ENCODE measurements around the gene PPIF.

PPIF gene

DNA sequence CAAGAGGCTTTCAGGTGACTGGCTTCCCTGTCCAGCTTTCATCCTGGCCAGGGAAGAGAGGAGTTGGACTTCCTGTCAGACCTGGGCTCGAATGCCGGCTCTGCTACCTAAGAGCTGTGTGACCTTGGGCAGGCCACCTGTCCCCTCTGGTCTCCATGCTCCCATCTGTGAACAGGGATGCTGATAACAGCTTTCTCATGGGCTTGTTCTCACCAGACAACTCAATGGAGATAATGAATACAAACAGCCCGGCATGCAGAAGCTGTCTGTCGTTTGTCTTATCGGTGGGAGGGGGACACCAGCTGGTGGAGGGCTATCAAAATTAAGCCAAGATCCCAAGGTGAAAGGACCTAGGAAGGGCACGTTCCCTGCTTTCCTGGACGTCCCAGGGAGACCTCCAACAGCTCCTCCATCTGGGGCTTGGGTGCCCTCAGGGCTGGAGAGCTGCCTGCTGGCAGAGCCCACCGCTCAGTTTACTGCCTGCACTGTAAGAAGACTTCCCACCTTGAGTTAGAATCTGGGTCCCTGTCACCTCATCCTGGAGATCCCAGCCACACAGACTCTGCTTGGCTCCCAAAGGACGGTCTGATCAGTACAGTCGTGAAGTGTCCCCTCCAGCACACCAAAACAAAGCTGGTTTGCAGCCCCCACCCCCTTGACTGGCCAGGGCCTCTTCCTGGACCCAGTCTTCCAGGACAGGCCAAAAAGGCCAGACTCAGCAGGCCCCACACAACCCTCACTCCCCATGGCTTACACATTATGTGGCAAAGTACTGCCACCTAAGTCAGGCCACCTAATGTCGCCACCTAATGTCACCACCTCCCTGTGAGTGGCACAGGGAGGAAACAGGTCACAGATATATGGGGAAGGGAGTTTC is 40.9 kb downstream of the PPIF start:
- no peak for DNase-seq

- DNase-seq: no peak
Measured at GRCh38 chr10:79390057-79390456, 42.8 kb downstream of the PPIF start.

GRCh38 chr10:79390551-79391229 is 43.4 kb downstream of the PPIF start:
- peak in 3 of 4 experiments; percentile 38 to 62 (median 61) for DNase-seq

GRCh38 chr10:79391231-79392019 is 44.2 kb downstream of the PPIF start:
- no peak for DNase-seq

DNA sequence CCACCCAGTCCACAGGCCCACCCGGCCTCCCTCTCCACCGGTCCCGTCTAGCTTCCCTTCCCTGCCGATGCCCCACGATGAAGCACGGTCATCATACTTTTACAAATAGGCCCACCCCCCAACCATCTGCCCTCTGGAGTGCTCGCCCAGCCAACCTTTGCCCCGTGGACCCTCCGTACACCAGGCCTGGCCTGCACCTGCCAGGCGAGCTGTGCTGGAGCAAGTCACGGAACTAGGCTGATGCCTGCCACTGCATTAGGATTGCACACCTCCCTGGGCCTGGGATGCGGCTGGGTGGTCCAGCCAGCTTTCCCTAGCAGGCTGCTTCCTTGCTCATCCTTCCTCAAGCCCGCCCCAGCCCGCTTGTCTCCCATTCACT is 44.7 kb downstream of the PPIF start:
- DNase-seq: no peak

- DNase-seq: no peak
Measured at GRCh38 chr10:79392506-79393176, 45.4 kb downstream of the PPIF start.

DNA sequence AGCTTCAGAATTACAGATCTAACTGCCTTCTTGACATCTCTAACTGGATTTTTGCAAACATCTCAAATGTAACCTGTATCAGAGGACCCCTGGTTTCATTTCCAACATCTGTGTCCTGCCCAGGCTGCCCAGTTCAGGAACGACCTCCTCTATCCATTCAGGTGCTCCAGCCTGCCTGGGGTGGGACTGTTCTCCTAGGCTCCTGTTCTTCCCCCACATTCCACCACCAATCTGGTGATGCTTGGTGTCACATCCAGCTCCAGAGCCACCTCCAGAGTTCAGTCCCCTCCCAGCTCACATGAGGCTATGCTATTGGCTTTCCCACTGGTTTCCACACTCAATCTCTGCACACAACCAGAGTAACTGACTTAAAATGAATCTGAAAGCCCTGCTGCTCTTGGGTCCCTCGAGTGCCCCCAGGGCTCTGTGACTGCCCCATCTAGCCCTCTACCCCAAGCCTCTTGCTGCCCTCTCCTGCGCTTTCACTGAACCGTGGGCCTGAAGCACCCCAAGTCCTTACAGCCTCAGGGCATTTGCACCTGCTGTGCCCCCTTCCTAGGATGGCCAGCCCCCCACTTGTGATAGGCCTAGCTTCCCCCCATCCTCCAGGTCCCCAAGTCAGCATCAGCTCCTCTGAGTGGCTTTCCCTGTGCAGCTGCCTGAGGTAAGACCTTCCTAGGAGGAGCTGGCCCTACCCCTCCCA is 46.1 kb downstream of the PPIF start:
- DNase-seq: no peak

GRCh38 chr10:79393924-79394610 is 46.8 kb downstream of the PPIF start:
- no peak for DNase-seq

- DNase-seq: no peak
Measured at GRCh38 chr10:79394664-79395063, 47.4 kb downstream of the PPIF start.

DNA sequence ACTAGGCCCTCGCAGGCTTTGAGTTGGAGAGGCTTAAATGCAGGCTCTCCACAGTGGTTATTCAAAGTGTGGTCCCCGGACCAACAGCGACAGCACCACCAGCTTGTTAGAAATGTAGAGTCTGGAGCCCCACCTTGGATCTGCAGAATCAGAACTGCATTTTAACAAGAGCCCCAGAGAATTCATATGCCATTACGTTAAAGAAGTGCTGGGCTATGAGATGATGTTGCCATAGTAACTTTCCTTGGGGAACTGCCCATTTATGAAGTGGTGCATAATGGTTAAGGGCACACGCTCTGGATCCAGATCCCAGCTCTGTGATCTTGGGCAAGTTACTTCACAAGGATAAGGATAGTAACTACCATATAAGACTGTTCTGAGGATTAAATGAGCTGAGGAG is 49.3 kb downstream of the PPIF start:
- DNase-seq: no peak

DNA sequence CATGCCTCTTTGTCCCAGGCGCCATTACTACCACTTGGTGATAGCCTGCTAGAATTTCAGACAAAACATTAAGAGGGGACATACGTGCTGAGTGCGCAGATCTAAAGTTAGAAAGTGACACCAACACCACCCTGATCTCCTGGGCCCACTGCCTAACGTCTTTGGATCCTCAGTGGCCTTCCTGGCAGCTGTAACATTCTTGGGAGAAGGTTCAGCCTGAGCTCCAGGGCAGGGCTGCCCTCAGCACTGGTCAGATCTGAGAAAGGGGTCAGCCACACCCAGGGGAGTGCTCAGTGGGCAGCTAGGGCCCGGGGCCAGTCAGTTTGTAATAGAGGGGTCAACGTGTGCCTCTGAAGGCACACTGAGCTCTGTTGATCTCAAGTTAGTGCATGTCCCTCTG is 49.8 kb downstream of the PPIF start:
- no peak for DNase-seq

DNA sequence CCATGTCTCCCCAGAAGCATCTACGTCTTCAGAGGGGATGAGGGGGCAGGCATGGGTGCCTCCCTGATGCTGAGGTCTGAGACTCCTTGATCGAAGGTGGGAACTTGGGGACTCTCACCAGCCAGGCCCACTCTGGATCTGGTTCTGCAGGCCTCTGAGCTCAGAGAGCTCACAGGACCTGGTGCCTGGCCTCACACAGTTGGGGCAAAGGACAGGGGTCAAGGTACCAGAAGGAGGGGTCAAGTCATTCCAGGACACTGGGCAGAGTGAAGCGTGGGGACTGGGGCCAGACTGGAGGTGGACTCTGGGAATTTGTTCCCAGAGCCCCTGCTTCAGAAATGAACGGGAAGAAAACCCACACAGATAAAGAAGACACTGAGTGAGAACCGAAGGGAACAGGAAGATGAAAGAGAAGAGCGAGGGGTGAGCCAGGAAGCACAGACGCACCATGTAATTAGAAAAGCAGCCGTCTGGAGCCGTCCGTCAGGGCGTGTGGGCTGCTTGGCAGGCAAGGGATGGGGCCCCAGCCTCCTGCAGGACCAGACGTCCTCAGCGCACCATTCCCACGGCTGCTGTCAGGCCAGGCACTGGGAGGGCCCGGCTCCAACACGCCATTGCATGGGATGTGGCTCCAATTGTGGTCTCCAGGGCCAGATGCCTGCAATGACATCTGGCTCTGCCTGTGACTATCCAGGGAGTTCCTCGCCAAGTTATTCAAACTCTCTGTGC is 50.5 kb downstream of the PPIF start:
- DNase-seq: no peak

GRCh38 chr10:79398642-79399041 is 51.4 kb downstream of the PPIF start:
- DNase-seq: no peak

DNA sequence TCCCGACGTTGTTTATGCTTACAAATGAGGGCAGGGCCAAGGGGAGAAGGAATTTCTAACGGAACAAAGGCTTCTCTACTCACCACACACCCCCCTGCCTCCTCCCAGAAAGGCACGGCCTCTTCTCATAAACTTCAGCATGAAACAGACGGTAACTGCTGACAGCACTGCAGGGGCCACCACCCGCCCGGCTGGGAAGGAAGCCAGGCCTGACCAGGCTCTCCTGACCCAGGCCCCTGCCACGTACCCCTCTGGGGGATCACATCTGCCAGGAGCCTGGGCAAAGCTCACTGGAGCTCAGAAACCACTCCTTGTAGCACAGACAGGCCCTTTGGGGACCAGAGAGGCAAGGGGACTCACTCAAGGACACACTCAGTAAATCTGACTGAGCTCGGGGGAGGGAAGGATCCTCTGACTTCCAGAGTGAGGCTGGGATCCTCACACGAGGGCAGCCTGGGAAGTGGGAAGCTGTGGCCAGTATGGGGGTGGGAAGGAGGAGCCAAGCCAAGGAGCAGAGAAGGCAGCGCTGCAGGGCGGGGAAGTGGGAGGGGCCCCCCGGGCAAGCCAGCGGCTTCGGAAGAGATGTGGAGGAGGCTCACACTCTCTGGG is 52.1 kb downstream of the PPIF start:
- peak; percentile 87 to 94 (median 92) for DNase-seq

DNA sequence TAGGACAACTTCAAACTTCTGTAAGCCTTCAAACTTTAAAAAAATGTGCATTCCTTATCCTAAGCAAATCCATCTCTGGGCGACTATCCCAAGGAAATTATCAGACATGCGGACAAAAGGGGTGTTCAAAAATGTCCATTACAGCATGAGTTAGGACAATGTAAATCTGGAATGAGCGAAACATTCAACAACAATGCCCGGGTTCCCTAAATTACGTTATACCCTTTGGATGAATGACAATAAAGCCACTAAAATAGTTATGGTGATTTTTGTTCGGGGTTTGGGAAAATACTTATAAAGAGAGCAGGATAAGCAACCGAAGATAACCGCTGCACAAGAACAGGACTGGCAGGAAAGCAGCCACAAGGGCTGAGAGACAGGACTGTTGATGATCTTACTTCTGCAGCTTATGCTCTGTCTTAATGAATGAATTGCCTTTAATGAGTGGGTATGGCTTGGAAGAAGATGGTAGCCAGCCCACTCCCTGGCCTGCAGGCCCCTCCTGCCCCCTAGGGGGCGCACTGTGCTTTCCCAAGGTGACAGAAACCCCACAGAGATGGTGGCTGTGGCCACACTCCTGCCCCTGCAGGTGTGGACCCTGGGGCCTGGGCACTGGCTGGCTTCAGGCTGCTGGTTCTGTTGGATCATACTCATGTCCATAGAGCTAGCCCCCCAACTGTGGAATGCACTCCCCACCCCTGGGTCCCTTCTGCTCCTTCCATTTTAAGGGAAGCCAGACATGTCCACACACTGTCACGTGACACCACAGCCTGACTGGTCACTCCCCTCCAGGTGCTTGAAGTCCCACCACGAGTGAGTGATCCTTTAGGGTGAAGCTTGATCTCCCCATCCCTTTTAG is 53.1 kb downstream of the PPIF start:
- peak; percentile 35 to 72 (median 52) for DNase-seq

DNA sequence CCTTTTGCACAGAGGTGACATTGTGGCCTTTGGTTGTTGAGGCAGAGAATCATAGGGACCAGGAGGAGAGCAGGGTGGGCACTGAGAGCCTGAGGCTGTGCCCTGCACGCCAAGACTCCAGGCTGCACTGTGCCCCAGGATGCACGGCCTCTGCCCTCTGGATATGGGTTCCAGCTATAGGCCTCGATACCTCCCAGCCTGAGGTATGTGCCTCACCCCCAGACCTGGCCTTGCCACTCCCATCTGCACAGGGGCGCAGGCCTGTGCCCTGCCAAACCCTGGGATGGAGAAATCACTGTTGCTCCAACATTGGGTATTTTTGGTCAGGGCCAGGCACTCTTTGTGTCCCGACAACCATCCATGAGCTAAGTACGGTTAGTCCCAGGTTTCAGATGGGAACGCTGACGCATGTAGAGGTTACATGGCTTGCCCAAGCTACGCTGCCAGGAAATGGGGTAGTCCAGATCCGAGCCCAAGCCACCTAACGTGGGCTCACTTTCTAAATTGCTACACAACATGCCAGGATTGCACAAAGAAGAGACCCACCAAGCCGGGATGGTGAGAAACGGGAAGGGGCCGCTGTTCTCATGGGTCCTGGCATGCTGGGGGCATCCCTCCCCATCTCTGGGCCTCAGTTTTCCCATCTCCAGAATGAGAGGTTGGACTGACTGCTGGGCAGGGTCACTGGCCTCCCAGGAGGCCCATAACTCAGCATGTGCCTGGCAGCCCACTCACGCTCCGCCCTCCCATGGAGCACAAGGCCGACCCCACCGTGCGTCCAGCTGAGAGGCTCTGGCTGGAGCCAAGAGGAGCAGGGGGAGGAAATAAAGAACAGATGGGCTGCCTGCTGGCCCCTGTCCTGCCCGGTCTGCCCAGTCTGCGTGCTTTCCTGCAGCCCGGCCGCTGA is 54.0 kb downstream of the PPIF start:
- DNase-seq: no peak

DNA sequence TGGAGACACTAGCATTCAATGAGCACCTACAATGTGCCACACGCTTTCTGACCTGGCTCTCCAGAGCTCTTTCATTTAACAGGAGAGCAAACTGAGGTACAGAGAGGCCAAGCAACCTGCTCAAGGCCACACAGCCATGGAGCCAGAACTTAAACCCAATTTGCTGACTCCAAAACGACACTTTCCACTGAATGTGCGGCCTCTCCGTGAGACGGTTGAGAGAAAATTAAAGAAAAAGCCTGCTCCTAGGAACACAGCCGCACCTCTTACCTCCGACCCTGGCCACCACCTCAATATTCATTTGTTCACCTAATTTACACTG is 55.3 kb downstream of the PPIF start:
- DNase-seq: no peak

DNA sequence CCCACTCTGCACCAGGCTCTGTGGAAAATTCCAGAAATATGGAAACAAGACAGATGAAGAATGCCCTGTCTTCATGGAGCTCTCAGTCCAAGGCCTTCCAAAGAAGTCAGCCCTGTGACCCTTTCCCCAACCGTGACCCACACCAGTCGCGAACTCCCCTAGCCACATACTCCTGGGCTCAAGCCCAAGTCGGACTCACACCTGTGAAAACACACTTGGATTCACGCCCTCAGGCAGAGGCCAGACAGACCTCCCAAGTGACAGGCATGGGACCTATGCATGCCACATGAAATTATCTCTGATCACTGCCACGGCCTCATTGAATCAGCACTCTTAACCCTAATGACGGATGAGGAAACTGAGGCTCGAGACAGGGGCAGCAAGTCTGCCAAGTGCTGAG is 55.7 kb downstream of the PPIF start:
- DNase-seq: no peak
